Neural crest cell (in vitro differentiated cells): Measurements from ENCODE around the gene SLC36A1. TPM values are rescaled to one million over a fixed set of nuclear protein-coding genes. Genes with fewer than 3 reads are reported as not detected.

Experiments used
- DNase-seq: peaks from one replicate; pipeline ENCODE4 v3.0.0; 2021; ENCODE audit warnings: low read depth, mixed read lengths, low spot score
- H3K27ac Mint-ChIP-seq: one replicate; pipeline ENCODE4 v1.8.0; 2021; ENCODE audit warnings: mild to moderate bottlenecking, mixed read lengths; ENCODE audit not compliant: unreplicated experiment
- H3K27me3 Mint-ChIP-seq: 2 replicates; pipeline ENCODE4 v1.8.0; 2021; ENCODE audit warnings: low read depth, mild to moderate bottlenecking, mixed read lengths
- H3K36me3 Mint-ChIP-seq: 2 replicates; pipeline ENCODE4 v1.8.0; 2021; ENCODE audit warnings: low read depth, mild to moderate bottlenecking, mixed read lengths
- H3K4me1 Mint-ChIP-seq: 2 replicates; pipeline ENCODE4 v1.8.0; 2021; ENCODE audit warnings: mixed read lengths
- H3K4me3 Mint-ChIP-seq: one replicate; pipeline ENCODE4 v1.8.0; 2021; ENCODE audit warnings: mild to moderate bottlenecking, mixed read lengths
- H3K9me3 Mint-ChIP-seq: 2 replicates; pipeline ENCODE4 v1.8.0; 2021; ENCODE audit warnings: mixed read lengths
- CTCF ChIP-seq: fragments of 200-600 bp; sonication (generic); conservative IDR thresholded peaks from 2 replicates; pipeline ENCODE4 v1.5.0; 2021; ENCODE audit warnings: antibody characterized with exemption, mild to moderate bottlenecking
- total RNA-seq: library from RNA; stranded (reverse); gene quantifications from 2 replicates; pipeline ENCODE4 v1.2.1, GENCODE V29; 2021

SLC36A1 gene
- total RNA-seq, 1 donor from 2014 or later = 19.3 TPM

- Mint-ChIP-seq H3K27ac (no peak overlapping the region), H3K27me3 (no peaks in the 10 kb centered on the region), H3K4me1 (no peaks in the 10 kb centered on the region), H3K36me3 (peaks cover 8% of the 10 kb centered on the region), H3K4me3 (no peak overlapping the region), H3K9me3 (no peaks in the 10 kb centered on the region)
- TF ChIP-seq CTCF = peak; percentile 63
- DNase-seq = peak; percentile 16
Observed at GRCh38 chr5:151463137-151464029, 16.0 kb downstream of the SLC36A1 start.

DNA sequence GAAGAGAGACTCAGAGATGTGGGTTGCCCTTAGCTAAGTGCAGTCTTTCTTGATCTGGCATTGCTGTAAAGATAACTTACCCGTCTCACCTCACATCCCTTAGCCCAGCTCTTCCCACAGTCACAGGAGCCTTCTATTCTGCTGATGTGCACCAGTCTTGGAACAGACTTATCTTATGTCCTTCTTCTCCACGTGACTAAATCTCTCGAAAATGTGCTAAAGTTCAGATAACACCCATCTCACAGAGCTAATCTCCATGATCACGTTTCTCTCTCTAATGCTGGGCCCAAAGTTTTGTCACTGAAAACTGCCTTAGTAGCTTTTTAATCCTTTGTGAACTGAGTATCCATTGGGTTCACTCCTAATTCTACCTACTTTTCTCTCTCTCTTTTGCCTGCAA is 16.7 kb downstream of the SLC36A1 start:
- Mint-ChIP-seq H3K27ac (no peak overlapping the region), H3K36me3 (peaks cover 8% of the 10 kb centered on the region), H3K4me1 (no peaks in the 10 kb centered on the region), H3K27me3 (no peaks in the 10 kb centered on the region), H3K4me3 (no peak overlapping the region), H3K9me3 (no peaks in the 10 kb centered on the region)
- no peak for TF ChIP-seq CTCF
- no peak for DNase-seq

DNA sequence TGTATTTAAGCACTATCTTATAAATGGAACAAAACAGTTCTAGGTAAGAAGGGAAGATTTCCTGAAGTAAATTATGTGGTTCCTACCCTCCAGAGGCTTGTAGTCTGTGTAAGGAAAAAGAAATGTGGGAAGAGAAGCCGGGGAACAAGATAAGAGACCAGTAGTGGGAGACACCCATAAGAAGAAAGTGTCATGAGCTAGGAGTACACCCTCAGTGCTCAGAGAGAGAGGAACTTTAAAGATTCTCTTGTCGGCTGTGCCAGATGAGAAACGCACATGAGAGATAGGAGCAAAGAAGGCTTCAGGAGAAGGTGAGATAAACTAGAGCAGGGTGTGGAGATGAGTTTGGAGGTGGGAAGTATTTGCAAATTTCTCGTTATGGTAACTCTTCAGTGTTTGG is 18.1 kb downstream of the SLC36A1 start:
- H3K4me3 Mint-ChIP-seq = no peak overlapping the region
- H3K36me3 Mint-ChIP-seq = peaks cover 8% of the 10 kb centered on the region
- DNase-seq = no peak
- no peak for TF ChIP-seq CTCF
- H3K27me3 Mint-ChIP-seq = no peaks in the 10 kb centered on the region
- no peaks in the 10 kb centered on the region for H3K9me3 Mint-ChIP-seq
- H3K27ac Mint-ChIP-seq = no peak overlapping the region
- H3K4me1 Mint-ChIP-seq = no peaks in the 10 kb centered on the region

- Mint-ChIP-seq H3K27ac (no peak overlapping the region), H3K27me3 (no peaks in the 10 kb centered on the region), H3K4me1 (no peaks in the 10 kb centered on the region), H3K36me3 (peaks cover 8% of the 10 kb centered on the region), H3K9me3 (no peaks in the 10 kb centered on the region), H3K4me3 (no peak overlapping the region)
- DNase-seq = no peak
- no peak for TF ChIP-seq CTCF
Observed at GRCh38 chr5:151467576-151467975, 20.2 kb downstream of the SLC36A1 start.

DNA sequence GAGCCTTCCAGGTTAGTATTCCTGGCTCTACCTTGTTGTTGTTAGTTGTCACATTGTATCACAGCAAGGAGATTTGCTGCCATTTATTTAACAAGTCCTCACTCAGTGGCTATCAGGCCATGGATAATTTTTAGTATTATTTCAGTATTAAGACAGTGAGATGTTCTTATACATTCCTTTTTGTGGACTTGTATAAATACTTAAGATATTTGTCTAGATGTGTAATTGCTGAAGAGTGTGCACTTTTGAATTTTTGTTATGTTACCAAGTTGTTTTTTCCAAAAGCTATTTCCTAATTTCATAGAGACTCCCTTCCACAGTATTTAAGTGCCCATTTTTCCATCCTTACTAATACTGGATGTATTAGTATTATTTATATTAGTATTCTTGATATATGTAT is 22.0 kb downstream of the SLC36A1 start:
- TF ChIP-seq CTCF = no peak
- Mint-ChIP-seq H3K36me3 (peaks cover 5% of the 10 kb centered on the region), H3K27ac (no peak overlapping the region), H3K27me3 (no peaks in the 10 kb centered on the region), H3K9me3 (no peaks in the 10 kb centered on the region), H3K4me1 (no peaks in the 10 kb centered on the region), H3K4me3 (no peak overlapping the region)
- no peak for DNase-seq
